NT2/D1 (cell line): ENCODE results near the gene USP6NL.

ENCODE experiments used
- SUZ12 ChIP-seq: IDR thresholded peaks from 2 replicates; pipeline ENCODE4 v1.6.1; 2011; ENCODE audit not compliant: insufficient read length, insufficient read depth; ENCODE audit errors: extremely low read depth
- YY1 ChIP-seq: IDR thresholded peaks from 2 replicates; pipeline ENCODE4 v1.6.1; 2011; ENCODE audit not compliant: insufficient read length, insufficient read depth
- ZNF274 ChIP-seq: IDR thresholded peaks from 2 replicates; pipeline ENCODE4 v1.6.1; 2011; ENCODE audit warnings: mild to moderate bottlenecking, low read depth, low read length

DNA sequence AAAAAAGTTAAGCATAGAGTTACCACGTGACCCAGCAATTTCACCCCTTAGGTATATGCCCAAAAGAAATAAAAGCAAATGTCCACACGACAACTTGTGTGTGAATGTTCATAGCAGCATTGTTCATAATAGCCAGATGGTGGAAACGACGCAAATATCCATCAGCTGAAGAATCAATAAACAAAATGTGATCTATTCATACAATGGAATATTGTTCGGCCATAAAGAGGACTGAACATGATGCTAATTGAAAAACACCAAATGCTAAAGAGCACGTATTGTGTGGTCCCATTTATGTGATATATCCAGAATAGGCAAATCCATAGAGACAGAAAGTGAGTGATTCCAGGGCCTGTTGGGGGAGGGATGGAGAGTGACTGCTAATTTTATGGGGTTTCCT is 18.3 kb upstream of the USP6NL start:
- TF ChIP-seq ZNF274 (no peak), YY1 (no peak), SUZ12 (no peak)
